GM19025 (cell line): ENCODE results near the gene PTPN22.
A peak's percentile ranks its signal among the peaks of the same experiment; 100 is the strongest.

Experiments used
- ATAC-seq: cut with Tn5 transposase; IDR thresholded peaks from one replicate; pipeline ENCODE4 v1.9.1; 2021; ENCODE audit warnings: mild to moderate bottlenecking, low read depth, moderate library complexity; ENCODE audit not compliant: unreplicated experiment

PTPN22 gene

DNA sequence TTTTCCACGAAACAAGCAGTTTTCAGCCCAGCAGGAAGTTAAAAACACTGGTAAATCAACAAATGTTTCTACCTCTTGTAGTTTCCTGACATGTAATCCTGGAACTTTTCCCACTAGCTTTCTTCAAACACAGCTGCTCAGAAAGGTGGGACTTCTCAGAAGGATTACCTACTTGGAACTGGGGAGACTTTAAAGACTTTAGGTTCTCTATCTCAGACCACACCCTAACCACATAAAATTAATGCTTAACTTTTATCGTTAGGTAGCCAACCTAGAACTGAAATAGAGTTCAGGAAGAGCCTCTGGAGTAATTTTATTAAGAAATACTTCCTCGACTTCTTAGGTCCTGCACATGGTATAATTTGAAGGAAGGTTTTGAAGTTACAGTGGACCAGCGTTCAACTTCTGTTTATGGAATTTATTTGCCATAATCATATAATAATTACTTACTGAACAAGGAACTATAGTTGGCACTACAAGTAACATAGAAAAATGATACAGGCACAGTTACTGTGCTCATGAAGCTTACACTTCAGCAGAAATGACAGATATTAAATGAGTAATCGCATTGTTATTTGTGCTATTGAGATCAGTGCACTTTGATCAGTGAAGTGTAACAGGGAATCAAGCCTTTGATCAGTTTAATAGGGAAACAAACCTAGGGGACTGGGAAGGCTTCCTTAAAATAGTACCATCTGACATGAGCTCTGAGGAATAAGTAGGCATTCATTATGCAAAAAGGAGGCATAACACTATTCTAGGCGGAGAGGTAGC, 16.1 kb upstream of the PTPN22 start, which contains the start of gene BCL2L15:
BCL2L15 (minus strand) TSS at position 180 of the 774 bp plus-strand sequence. CDS start 206 bp downstream, outside the sequence.
- no peak for ATAC-seq

- ATAC-seq: no peak
These were observed 15.2 kb upstream of the PTPN22 start for GRCh38 chr1:113886417-113887401.

- ATAC-seq: no peak
These were observed 10.1 kb upstream of the PTPN22 start for GRCh38 chr1:113881661-113882060.

- no peak for ATAC-seq
These were observed 8.2 kb upstream of the PTPN22 start for GRCh38 chr1:113879739-113880038.

DNA sequence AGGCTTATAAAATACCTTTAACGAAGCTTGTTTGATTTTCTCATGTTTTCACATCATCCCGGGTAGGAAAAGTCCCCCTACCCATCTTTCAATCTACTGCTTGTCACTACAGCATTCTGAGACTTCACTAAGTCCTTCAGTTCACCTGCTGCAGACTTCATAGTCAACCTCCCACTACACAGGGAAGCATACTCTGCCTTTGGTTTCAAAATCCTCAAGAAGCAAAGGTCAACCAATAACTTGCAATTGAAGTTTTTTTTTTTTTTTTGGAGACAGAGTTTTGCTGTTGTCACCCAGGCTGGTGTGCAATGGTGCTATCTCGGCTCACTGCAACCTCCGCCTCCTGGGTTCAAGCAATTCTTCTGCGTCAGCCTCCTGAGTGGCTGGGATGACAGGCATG, 4.7 kb upstream of the PTPN22 start:
- no peak for ATAC-seq

GRCh38 chr1:113875714-113876113, 4.2 kb upstream of the PTPN22 start:
- ATAC-seq: peak; percentile 34

DNA sequence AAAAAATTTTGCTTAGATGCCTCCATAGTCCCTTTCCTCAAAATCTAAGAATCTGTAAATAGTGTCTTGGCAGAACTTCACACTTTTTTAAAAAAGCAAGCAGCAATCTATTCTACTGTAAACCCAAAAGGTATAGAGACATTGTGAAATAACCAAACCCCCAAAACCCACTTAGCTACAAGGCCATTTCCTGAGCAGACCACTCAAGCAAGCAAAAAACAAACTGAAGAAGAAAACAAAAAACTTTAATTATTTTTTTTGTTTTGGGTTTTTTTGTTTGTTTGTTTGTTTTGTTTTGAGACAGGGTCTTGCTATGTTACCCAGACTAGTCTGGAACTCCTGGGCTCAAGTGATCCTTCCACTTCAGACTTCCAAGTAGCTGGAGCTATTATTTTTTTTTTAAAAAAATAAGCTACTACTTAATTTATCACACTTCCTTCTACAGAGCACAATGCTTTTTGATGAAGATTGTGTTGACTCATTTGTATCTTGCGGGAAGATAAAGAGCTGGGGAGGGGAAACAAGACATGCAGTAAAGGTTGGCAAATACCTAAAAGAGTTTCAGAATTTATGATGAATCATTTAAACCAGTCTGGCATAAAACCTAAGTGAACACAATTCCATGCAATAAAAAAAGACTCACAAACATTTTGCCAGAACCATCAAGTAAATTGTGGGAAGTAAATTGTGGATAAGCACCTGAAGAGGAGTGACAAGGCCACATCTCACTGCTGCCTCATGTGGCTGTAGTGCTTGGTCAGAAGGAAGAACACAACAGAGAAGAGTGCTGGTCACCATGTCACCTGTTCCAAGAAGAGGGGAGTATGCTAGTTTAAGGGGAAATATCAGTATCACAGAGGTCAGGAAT, 2.7 kb upstream of the PTPN22 start:
- no peak for ATAC-seq

DNA sequence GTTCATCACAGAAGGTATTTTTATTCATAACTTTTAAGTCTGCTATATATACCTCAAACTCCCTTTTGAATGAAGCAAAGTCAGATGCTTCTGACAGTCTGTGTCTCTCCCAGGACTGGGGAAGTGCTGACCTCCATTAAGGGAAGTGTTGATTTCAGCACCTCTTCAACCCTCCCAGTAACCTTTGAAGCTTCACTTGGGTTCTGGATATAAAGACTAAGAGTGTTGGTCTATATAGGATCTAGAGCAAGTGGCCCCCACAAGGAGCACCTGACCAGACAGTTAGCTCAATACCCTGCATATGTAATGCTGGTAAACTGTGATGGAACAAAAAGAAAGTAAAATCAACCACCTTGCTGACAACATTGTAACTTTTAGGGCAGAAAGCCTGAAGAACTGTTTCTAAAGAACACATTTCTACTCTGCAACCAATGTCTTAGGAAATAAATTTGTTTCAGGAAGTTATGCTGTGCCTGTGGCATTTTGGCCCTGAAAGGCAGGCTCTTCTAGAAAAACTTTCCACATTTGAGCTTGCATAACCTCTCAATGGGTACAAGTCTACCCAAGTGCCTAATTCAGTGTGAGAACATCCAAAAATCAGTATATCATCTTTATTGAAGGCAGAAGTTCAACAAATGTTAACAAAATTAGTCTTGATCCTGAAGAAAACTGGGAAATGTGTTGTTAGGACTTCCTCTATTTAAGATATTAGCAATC, 865 bp upstream of the PTPN22 start:
- ATAC-seq: no peak

GRCh38 chr1:113870778-113871177, 734 bp downstream of the PTPN22 start:
- ATAC-seq: no peak

DNA sequence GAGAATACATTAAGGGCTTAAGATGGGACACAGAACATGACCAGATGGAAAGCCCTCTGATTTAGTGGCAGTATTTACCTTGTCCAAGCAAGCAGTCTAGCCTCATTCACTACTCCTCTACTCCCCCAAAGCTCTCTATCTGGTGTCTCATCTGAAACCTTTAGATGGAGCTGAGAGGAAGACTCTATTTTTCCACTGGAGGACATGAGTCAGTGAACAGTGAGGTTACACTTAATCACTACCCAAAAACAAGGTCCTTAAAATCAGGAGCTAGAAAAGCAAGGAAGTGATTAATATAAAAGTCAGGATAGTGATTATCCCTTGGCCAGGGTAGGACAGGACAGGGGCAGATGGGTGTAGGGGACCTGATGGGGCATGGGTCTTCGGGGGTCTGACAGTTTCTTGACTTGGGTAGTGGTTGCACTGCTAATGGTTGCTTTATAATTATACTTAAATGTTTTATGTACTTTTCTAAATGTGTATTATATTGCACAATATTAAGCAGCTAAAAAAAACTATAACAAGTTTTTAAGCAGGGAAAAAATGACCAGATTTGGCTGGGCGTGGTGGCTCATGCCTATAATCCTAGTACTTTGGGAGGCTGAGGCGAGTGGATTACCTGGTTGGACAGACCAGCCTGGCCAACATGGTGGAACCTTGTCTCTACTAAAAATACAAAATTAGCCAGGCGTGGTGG, 3.0 kb downstream of the PTPN22 start:
- no peak for ATAC-seq

DNA sequence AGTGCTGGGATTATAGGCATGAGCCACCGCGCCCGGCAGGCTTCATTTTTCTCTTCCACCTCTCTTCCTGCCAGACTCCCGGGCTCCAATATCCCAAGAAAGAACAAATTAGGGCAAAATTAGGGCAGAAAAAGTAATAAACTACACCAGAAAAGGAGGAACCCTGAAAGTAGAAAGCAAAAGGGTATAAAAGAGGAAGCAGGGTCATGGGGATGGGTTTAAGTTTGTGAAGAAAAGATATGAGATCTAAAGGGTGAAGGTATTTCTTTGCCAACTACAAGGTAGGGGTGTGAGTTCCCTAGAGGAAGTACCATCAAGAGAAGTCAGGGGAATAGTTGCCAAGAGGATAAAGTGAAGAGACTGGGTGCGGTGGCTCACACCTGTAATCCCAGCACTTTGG, 9.9 kb downstream of the PTPN22 start:
- no peak for ATAC-seq

GRCh38 chr1:113860891-113861290, 10.6 kb downstream of the PTPN22 start:
- no peak for ATAC-seq

DNA sequence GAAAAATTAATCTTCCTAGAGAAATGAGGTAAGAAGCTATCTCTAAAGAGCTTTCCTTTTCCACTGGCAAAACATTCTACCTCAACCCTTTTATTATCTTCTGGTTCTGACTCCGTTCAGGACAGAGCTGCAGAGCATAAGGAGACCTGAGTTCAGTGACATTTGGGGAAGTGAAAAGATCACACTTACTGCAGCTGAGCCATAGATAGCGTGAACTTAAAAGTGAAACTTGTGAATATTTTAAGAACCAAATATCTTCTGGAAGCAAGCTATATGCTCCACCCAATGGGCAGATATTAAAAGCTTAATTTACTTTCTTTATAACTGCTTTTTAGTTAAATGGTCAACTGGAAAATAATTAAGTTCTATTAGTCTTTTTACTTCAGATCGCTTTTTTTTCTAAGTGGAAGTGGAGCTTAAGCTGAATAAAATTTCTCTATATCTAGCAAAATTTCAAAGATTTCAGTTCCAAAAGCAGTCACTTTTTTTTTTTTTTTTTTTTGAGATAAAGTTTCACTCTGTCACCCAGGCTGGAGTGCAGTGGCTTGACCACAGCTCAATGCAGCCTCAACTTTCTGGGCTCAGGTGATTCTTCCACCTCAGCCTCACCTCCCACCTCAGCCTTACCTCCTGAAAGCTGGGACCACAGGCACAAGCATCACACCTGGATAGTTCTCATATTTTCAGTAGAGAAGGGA, 11.9 kb downstream of the PTPN22 start:
- peak; percentile 85 for ATAC-seq

DNA sequence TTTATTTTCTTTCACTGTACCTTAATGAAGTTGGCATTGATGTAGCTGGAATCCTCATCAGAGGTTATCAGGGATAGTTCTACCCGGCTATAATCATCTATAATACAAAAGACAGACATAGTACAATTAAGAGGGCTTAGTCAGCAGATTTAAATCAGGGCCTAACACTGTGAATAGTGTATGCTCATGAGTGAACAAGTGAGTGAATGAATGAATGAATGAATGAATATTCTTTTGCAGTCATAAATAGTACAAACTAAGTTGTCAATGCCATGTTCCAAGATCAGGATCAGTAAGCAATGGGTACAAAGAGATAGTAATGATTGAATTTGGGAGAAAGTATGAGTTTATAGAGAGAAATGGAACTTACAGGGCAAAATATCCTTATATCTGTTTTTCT, 12.5 kb downstream of the PTPN22 start:
- no peak for ATAC-seq

GRCh38 chr1:113858418-113858817, 13.1 kb downstream of the PTPN22 start:
- peak; percentile 30 for ATAC-seq

DNA sequence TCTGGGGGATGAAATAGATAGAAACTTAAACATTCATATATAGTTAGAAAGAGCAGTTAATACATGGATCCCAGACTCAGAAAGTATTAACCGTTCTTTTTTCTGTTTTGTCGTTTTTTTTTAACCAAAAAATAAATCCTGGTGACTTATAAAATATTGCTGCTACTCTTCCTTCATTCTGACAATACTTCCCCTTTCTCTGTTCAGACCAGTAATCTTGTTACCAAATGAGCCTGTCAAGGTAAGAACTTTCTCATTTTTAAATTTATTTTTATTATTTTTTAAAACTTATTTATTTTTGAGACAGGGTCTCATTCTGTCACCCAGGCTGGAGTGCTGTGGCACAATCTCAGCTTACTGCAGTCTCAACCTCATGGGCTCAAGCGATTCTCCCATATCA, 13.7 kb downstream of the PTPN22 start:
- ATAC-seq: no peak

DNA sequence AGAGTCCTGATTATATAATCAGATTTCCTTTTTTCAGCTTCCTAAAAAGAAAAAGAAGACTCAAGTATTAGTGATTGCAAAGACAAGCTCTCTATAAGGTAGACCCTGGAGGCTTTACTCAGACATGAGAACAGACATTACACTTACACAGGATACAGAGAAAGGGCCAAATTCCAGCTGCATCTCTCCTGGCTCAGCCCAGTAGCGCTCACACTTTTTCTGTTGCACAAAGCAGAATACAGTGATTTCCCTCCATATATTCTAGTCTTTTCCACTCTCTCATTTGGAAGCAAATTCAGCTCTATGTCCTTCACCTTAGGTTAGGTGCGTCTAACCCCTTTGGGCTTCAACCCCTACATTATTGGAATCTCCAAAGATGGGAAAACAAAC, 15.1 kb downstream of the PTPN22 start:
- no peak for ATAC-seq

GRCh38 chr1:113855630-113856400, 15.7 kb downstream of the PTPN22 start:
- no peak for ATAC-seq
